Neuronal stem cell (in vitro differentiated cells): ENCODE results near the gene GDPD5.

ENCODE experiments used
- DNase-seq: peaks from one replicate; pipeline ENCODE4 v3.0.0-alpha.2; 2013; ENCODE audit warnings: low spot score
- H2AFZ ChIP-seq: one replicate; pipeline ENCODE4 v1.6.1; 2013; ENCODE audit warnings: mild to moderate bottlenecking, low read length, inconsistent platforms
- H2AK5ac ChIP-seq: 2 replicates; pipeline ENCODE4 v1.6.1; 2013; ENCODE audit warnings: low read depth, mild to moderate bottlenecking, inconsistent platforms, low read length, moderate library complexity, mixed read lengths
- H2BK120ac ChIP-seq: 2 replicates; pipeline ENCODE4 v1.6.1; 2013; ENCODE audit warnings: low read depth, mild to moderate bottlenecking, inconsistent platforms, low read length, moderate library complexity, mixed read lengths
- H2BK12ac ChIP-seq: one replicate; pipeline ENCODE4 v1.6.1; 2013; ENCODE audit warnings: low read length, inconsistent platforms
- H2BK15ac ChIP-seq: 2 replicates; pipeline ENCODE4 v1.6.1; 2013; ENCODE audit warnings: mild to moderate bottlenecking, low read length, inconsistent platforms, mixed read lengths
- H2BK5ac ChIP-seq: one replicate; pipeline ENCODE4 v1.6.1; 2013; ENCODE audit warnings: inconsistent platforms, mild to moderate bottlenecking, low read length, moderate library complexity
- H3K14ac ChIP-seq: one replicate; pipeline ENCODE4 v1.6.1; 2013; ENCODE audit warnings: low read length, inconsistent platforms
- H3K18ac ChIP-seq: 2 replicates; pipeline ENCODE4 v1.6.1; 2013; ENCODE audit warnings: low read length, inconsistent platforms
- H3K23ac ChIP-seq: 2 replicates; pipeline ENCODE4 v1.6.1; 2013; ENCODE audit warnings: low read depth, mild to moderate bottlenecking, mixed read lengths, low read length, inconsistent platforms; ENCODE audit not compliant: poor library complexity
- H3K27ac ChIP-seq: replicated peaks from 3 replicates; pipeline ENCODE4 v1.5.1; 2013; ENCODE audit warnings: low read length, inconsistent platforms
- H3K27me3 ChIP-seq, 3 experiments: 2 replicates each; pipeline ENCODE4 v1.6.1; 2013; ENCODE audit warnings: low read length in 3 of 3, mild to moderate bottlenecking in 2 of 3, inconsistent platforms in 1 of 3, low read depth in 1 of 3, mixed read lengths in 1 of 3, moderate library complexity in 1 of 3; ENCODE audit not compliant: control insufficient read depth in 3 of 3, insufficient read depth in 3 of 3
- H3K36me3 ChIP-seq, 2 donors: replicated peaks in 1 of 2; 2 replicates each; pipeline ENCODE4 v1.6.1; 2013; ENCODE audit warnings: low read length in 2 of 2; ENCODE audit not compliant: control insufficient read depth in 2 of 2, insufficient read depth in 2 of 2
- H3K4ac ChIP-seq: 2 replicates; pipeline ENCODE4 v1.6.1; 2013; ENCODE audit warnings: inconsistent platforms, mild to moderate bottlenecking, low read length, moderate library complexity
- H3K4me1 ChIP-seq, 2 donors: 1 replicate in 1 of 2; 2 replicates in 1 of 2; pipeline ENCODE4 v1.6.1; 2013; ENCODE audit warnings: low read length in 2 of 2, low read depth in 1 of 2; ENCODE audit not compliant: control insufficient read depth in 2 of 2, insufficient read depth in 1 of 2
- H3K4me2 ChIP-seq: one replicate; pipeline ENCODE4 v1.6.1; 2013; ENCODE audit warnings: mild to moderate bottlenecking, low read length, inconsistent platforms; ENCODE audit not compliant: insufficient read depth, poor library complexity, severe bottlenecking
- H3K4me3 ChIP-seq, 2 donors: 2 replicates each; pipeline ENCODE4 v1.5.1; 2013; ENCODE audit warnings: low read length in 2 of 2, mild to moderate bottlenecking in 2 of 2, inconsistent platforms in 1 of 2, moderate library complexity in 1 of 2
- H3K79me1 ChIP-seq: one replicate; pipeline ENCODE4 v1.6.1; 2013; ENCODE audit warnings: low read depth, mild to moderate bottlenecking, inconsistent platforms, low read length, moderate library complexity
- H3K9ac ChIP-seq: one replicate; pipeline ENCODE4 v1.6.1; 2013; ENCODE audit warnings: mild to moderate bottlenecking, low read depth, low read length, inconsistent platforms; ENCODE audit not compliant: poor library complexity
- H3K9me3 ChIP-seq, 2 donors: replicated peaks in 1 of 2; 2 replicates each; pipeline versions ENCODE3 to v1.6.1; 2013; ENCODE audit warnings: low read length in 2 of 2, mild to moderate bottlenecking in 2 of 2, inconsistent platforms in 1 of 2, low read depth in 1 of 2, mixed read lengths in 1 of 2, moderate library complexity in 1 of 2; ENCODE audit not compliant: control insufficient read depth in 2 of 2, insufficient read depth in 1 of 2
- H4K8ac ChIP-seq: one replicate; pipeline ENCODE4 v1.6.1; 2013; ENCODE audit warnings: low read depth, mild to moderate bottlenecking, inconsistent platforms, low read length, moderate library complexity
- H4K91ac ChIP-seq: one replicate; pipeline ENCODE4 v1.6.1; 2013; ENCODE audit warnings: low read length, low read depth, mild to moderate bottlenecking, inconsistent platforms; ENCODE audit not compliant: poor library complexity
- WGBS, 2 donors: extraction: QIAGEN DNeasy Blood & Tissue Kit; methylation state at CpG; one replicate each; pipeline ENCODE4 v1.1.7; 2013; ENCODE audit warnings: missing lambda C conversion rate in 2 of 2, mixed read lengths in 1 of 2; ENCODE audit not compliant: insufficient read length in 2 of 2, insufficient replicate concordance in 1 of 2; ENCODE audit errors: extremely low coverage in 2 of 2; 5-methylcytosine and 5-hydroxymethylcytosine counted together

Gene GDPD5

GRCh38 chr11:75561426-75562047 lies 35.8 kb upstream of the GDPD5 start:
- H3K9me3 ChIP-seq = no peaks in the 10 kb centered on the region
- H3K4me2 ChIP-seq = peak overlapping the region; percentile 91
- peaks cover 47 to 63% of the 10 kb centered on the region in 2 donors for H3K4me1 ChIP-seq

GRCh38 chr11:75560644-75561043 lies 34.9 kb upstream of the GDPD5 start:
- Histone ChIP-seq H2AFZ (peak overlapping the region; percentile 37), H2BK15ac (no peak overlapping the region), H3K79me1 (no peaks in the 10 kb centered on the region), H3K9me3 (no peaks in the 10 kb centered on the region), H3K14ac (no peak overlapping the region), H4K8ac (no peak overlapping the region), H2BK120ac (no peak overlapping the region), H3K23ac (no peak overlapping the region), H3K4me1 (peaks cover 40 to 58% of the 10 kb centered on the region in 2 donors), H3K9ac (no peak overlapping the region), H2AK5ac (no peak overlapping the region), H3K4me3 (no peak overlapping the region), H3K27me3 (no peaks in the 10 kb centered on the region), H3K4ac (no peak overlapping the region), H2BK12ac (no peak overlapping the region), H4K91ac (no peak overlapping the region), H3K4me2 (no peak overlapping the region), H3K36me3 (peaks cover 0 to 22% of the 10 kb centered on the region in 2 donors), H3K27ac (no peak overlapping the region), H2BK5ac (no peak overlapping the region), H3K18ac (no peak overlapping the region)
- no peak for DNase-seq
- WGBS, 2 donors = no CpG with 5 or more reads among the region's 1 CpG

More at GRCh38 chr11:75561426-75562047, 35.8 kb upstream of the GDPD5 start:
- Histone ChIP-seq H3K4me3 (peak overlapping the region; percentile 70 to 94), H4K91ac (peak overlapping the region; percentile 4), H3K9ac (peak overlapping the region; percentile 7), H3K27ac (peak overlapping the region; percentile 99), H2BK5ac (peak overlapping the region; percentile 95), H2AK5ac (peak overlapping the region; percentile 4), H3K36me3 (peaks cover 7 to 31% of the 10 kb centered on the region in 2 donors), H3K18ac (peak overlapping the region; percentile 92), H3K14ac (no peak overlapping the region), H2BK12ac (no peak overlapping the region), H4K8ac (no peak overlapping the region), H3K79me1 (peaks cover 5% of the 10 kb centered on the region), H2BK120ac (no peak overlapping the region), H2BK15ac (peak overlapping the region; percentile 26), H2AFZ (peak overlapping the region; percentile 86), H3K27me3 (no peaks in the 10 kb centered on the region), H3K4ac (peak overlapping the region; percentile 45), H3K23ac (no peak overlapping the region)
- no CpG with 5 or more reads among the region's 21 CpGs for WGBS, 2 donors
- DNase-seq = no peak

GRCh38 chr11:75558939-75559843 lies 33.5 kb upstream of the GDPD5 start:
- no peak for DNase-seq
- Histone ChIP-seq H3K23ac (no peak overlapping the region), H3K4ac (no peak overlapping the region), H3K4me3 (peak overlapping the region in 1 of 2 donors; percentile 1), H2BK120ac (peak overlapping the region; percentile 0), H2AFZ (peak overlapping the region; percentile 59), H3K79me1 (no peaks in the 10 kb centered on the region), H4K91ac (no peak overlapping the region), H3K4me1 (peaks cover 29 to 55% of the 10 kb centered on the region in 2 donors), H3K36me3 (peaks cover 0 to 7% of the 10 kb centered on the region in 2 donors), H4K8ac (no peak overlapping the region), H3K9me3 (no peaks in the 10 kb centered on the region), H3K27me3 (no peaks in the 10 kb centered on the region), H2BK15ac (no peak overlapping the region), H3K18ac (peak overlapping the region; percentile 73), H2BK5ac (no peak overlapping the region), H3K14ac (no peak overlapping the region), H2AK5ac (peak overlapping the region; percentile 11), H3K9ac (no peak overlapping the region), H2BK12ac (no peak overlapping the region), H3K27ac (peak overlapping the region; percentile 69), H3K4me2 (no peak overlapping the region)
- WGBS, 2 donors = no CpG with 5 or more reads among the region's 8 CpGs
